Heart right ventricle (tissue), 16 donors: Measurements from ENCODE around the gene GP9. TPM values are rescaled to one million over a fixed set of nuclear protein-coding genes. Genes with fewer than 3 reads are reported as not detected.
A peak's percentile ranks its signal among the peaks of the same experiment; 100 is the strongest.

Experiments
- ATAC-seq, 8 donors: fragments of 200-7000 bp; cut with Tn5 transposase; one replicate each; pipeline ENCODE4 v1.9.1; 2020; ENCODE audit warnings: mild to moderate bottlenecking in 8 of 8, moderate library complexity in 8 of 8, moderate number of reproducible peaks in 1 of 8
- DNase-seq, 2 donors: peaks; one replicate each; pipeline ENCODE4 v3.0.0-alpha.2; 2020
- H3K27ac ChIP-seq, 10 donors: fragments of 200-600 bp; sonication (generic) in 2 of 10; one replicate each; pipeline versions ENCODE4 v1.5.0 to v1.8.0; 2020 to 2022; ENCODE audit warnings: mild to moderate bottlenecking in 3 of 10
- H3K27me3 ChIP-seq, 7 donors: fragments of 200-600 bp; one replicate each; pipeline ENCODE4 v1.8.0; 2021 to 2022; ENCODE audit warnings: mild to moderate bottlenecking in 2 of 7
- H3K36me3 ChIP-seq, 9 donors: fragments of 200-600 bp; sonication (generic) in 1 of 9; one replicate each; pipeline versions ENCODE4 v1.5.0 to v1.8.0; 2020 to 2022; ENCODE audit warnings: mild to moderate bottlenecking in 2 of 9
- H3K4me1 ChIP-seq, 9 donors: fragments of 200-600 bp; sonication (generic) in 1 of 9; one replicate each; pipeline versions ENCODE4 v1.5.0 to v1.8.0; 2020 to 2022; ENCODE audit warnings: mild to moderate bottlenecking in 4 of 9
- H3K4me3 ChIP-seq, 10 donors: fragments of 200-600 bp; sonication (generic) in 2 of 10; one replicate each; pipeline versions ENCODE4 v1.5.0 to v1.8.0; 2020 to 2022; ENCODE audit warnings: mild to moderate bottlenecking in 7 of 10, moderate library complexity in 2 of 10
- H3K9me3 ChIP-seq, 11 donors: fragments of 200-600 bp in 10 of 11; sonication (generic) in 2 of 11; one replicate each; pipeline versions ENCODE4 v1.5.0 to v1.8.0; 2013 to 2022; ENCODE audit warnings: mild to moderate bottlenecking in 2 of 11, control low read depth in 1 of 11, moderate library complexity in 1 of 11
- WGBS, 2 donors: extraction: QIAGEN DNeasy Blood & Tissue Kit; methylation state at CpG; one replicate each; pipeline ENCODE4 v1.1.7; 2013; ENCODE audit warnings: inconsistent platforms in 1 of 2; 5-methylcytosine and 5-hydroxymethylcytosine counted together
- intact Hi-C, 10 donors: fragments of 100-400 bp; cut with DNase I; formaldehyde crosslinking; loops; one replicate each; pipeline versions ENCODE4 v1.11.1 to v1.14.2; 2022
- polyA plus RNA-seq, 2 donors: library from polyadenylated mRNA; stranded (reverse); fragments of 200-250 nt; gene quantifications; one replicate each; pipeline ENCODE4 v1.2.3, GENCODE V29; 2013
- total RNA-seq, 10 donors: library from RNA; stranded (reverse); fragmentation: NEBNext Ultra II Directional in 3 of 10; extraction: Animal tissue kit (Norgen Biotek cat#: 25700) in 3 of 10; gene quantifications; one replicate each; pipeline versions ENCODE4 v1.2.1 to v1.2.4, GENCODE V29; 2021 to 2023
- TF ChIP-seq, protein P1 (sequence below), 9 donors: fragments of 200-600 bp; sonication (generic) in 2 of 9; IDR thresholded peaks; one replicate each; pipeline versions ENCODE4 v1.5.0 to v1.8.0; 2021 to 2022; ENCODE audit warnings: antibody characterized with exemption in 9 of 9, mild to moderate bottlenecking in 5 of 9, moderate library complexity in 1 of 9
- donor health status: Arrhythmogenic right ventricular cardiomyopathy.
- donor health status: ischemic (EF 13 %, LVEDD 7.1; RV severe dilation, severe dysfunction).
- donor health status: healthy with polysubstance abuse.
- donor health status: DM: no; HTN: yes; CAD: no.
- donor health status: DM: no; HTN: no; CAD: no.
- donor health status: ischemic (EF 25% LVEDD 6.9; RV normal size, moderate dysfunction).
- donor health status: ischemic (EF 25% LVEDD 5.7; RV mildly dilated, moderate dysfunction).
- donor health status: healthy.
- donor health status: DM: yes; HTN: yes; CAD: no.
- donor health status: Ischemic cardiomyopathy.
- donor health status: ischemic (EF 35%, LVEDD 5.7; RV mildly dilated, moderate dysfunction).
- donor health status: nonischemic (EF 11% LVEDD 7.7; RV severe dilation, severe dysfunction).
- donor health status: DM: yes; HTN: yes; CAD: no.
- donor health status: PGD.
- donor health status: ischemic (EF 29% LVEDD 5.4; RV normal size, mild dysfunction).
- donor health status: nonischemic (EF 23%, LVEDD 6.1; RV moderate dilation, normal function).

The GP9 gene
- total and polyA plus RNA-seq, 12 donors = 0.13 TPM; not detected in 11

DNA sequence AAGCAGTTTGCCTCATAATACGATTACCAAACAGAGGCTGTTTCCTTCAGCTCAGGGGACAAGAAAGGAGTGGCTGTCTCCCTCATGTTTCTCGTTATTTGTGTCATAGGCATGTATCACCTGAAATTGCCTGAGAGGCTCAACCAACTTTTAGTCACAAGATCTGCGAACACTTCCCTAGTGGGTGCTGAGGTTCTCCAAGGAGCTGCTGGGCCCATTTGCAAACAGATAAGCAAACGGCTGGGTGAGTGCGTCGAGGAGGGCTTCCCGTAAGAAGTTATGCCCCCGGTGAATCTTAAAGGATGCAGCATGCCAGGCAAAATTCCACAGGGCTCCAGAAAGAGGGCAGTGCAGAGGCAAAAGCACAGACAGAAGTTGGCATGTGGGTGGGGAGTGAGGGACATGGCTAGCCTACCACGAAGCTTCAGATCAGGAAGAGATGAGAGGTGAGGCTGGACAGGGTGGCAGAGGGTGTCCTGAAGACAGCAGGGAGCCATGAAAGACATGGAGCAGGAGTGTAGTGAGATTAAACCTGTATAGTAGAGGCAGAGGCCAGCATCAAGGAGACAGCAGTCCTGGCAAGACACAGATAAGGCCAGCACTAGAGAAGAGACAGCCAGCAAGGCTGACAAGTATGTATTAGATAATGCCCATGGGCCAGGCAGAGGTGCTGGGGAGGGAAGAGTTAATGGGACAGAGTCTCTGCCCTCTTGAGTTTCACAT lies 4.0 kb upstream of the GP9 start:
- WGBS, 2 donors = 68 to 71% methylated on average over 9 of the region's 9 CpGs
- TF ChIP-seq, protein P1, sequence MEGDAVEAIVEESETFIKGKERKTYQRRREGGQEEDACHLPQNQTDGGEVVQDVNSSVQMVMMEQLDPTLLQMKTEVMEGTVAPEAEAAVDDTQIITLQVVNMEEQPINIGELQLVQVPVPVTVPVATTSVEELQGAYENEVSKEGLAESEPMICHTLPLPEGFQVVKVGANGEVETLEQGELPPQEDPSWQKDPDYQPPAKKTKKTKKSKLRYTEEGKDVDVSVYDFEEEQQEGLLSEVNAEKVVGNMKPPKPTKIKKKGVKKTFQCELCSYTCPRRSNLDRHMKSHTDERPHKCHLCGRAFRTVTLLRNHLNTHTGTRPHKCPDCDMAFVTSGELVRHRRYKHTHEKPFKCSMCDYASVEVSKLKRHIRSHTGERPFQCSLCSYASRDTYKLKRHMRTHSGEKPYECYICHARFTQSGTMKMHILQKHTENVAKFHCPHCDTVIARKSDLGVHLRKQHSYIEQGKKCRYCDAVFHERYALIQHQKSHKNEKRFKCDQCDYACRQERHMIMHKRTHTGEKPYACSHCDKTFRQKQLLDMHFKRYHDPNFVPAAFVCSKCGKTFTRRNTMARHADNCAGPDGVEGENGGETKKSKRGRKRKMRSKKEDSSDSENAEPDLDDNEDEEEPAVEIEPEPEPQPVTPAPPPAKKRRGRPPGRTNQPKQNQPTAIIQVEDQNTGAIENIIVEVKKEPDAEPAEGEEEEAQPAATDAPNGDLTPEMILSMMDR (IDR thresholded peaks at IDR 0.05) = no peak
- Histone ChIP-seq H3K9me3 (no peaks in the 10 kb centered on the region), H3K4me1 (peaks cover 10 to 47% (median 18%) of the 10 kb centered on the region in 9 donors), H3K27ac (no peak overlapping the region), H3K4me3 (no peak overlapping the region), H3K27me3 (no peaks in the 10 kb centered on the region), H3K36me3 (no peaks in the 10 kb centered on the region)
- DNase-seq = no peak
- intact Hi-C loops = loop anchor here in 2 of 10 donors (10.0 kb wide), 2 partner anchors 58 to 188 kb away; partner anchors contain the start of gene COPG1 (in 1 of the 2)
- no peak for ATAC-seq

DNA sequence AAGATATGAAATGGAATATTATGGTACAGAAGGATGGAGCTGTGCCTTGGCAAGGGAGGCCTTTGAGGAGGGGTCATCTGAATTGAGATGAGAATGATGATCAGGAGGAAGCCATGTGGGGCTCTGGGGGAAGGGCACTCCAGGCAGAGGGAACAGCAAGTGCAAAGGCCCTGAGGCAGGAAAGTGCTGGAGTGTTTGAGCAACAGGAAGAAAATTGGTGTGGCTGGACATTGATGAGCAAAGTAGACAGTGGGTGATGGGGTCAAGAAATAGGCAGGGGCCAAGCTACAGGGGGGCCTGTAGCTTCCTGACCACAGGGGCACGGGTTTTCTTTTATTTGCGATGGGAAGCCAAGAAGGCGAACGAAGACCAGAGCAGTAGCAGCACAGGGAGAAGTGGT lies 3.3 kb upstream of the GP9 start:
- no peaks in the 10 kb centered on the region for H3K36me3 ChIP-seq
- intact Hi-C loops = loop anchor here in 2 of 10 donors (10.0 kb wide), 2 partner anchors 58 to 188 kb away; partner anchors contain the start of gene COPG1 (in 1 of the 2)
- TF ChIP-seq, protein P1 (IDR thresholded peaks at IDR 0.05) = no peak
- 87 to 93% methylated on average over 4 of the region's 4 CpGs for WGBS, 2 donors
- H3K4me1 ChIP-seq = peaks cover 7 to 41% (median 16%) of the 10 kb centered on the region in 9 donors
- H3K9me3 ChIP-seq = no peaks in the 10 kb centered on the region
- H3K4me3 ChIP-seq = no peak overlapping the region
- no peak overlapping the region for H3K27ac ChIP-seq
- ATAC-seq = no peak
- no peak for DNase-seq
- no peaks in the 10 kb centered on the region for H3K27me3 ChIP-seq

DNA sequence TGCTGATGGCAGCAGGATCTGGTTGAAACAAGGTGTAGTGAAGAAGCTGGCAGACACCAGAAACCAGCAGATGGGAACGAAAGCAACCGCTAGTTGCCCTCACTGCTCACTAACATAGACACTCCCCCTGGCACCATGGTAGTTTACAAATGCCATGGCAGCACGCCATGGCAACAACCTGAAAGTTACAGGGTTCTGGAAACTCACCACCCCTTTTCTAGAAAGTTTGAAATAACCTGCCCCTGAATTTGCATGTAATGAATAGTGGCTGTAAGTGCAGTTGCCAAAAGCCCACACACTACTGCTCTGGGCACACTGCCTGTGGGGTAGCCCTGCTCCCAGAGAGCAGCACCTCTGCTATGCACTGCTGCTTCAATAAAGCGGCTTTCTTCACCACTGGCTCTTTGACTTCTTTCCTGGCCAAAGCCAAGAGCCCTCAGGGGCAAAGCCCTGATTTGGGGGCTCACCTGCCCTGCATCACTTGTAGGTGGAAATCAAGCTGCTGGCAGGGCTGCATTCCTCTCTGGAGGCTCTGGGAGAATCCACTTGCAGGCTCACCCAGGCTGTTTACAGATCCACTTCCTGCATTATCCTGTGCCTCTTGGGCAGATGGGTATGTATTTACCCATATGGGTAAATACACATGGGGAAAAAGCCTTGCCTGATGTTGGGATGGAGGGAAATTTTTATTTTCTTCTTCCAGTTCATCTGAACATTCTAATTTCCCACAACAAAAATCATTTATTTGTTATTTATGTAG lies 2.0 kb upstream of the GP9 start:
- WGBS, 2 donors = 65 to 73% methylated on average over 4 of the region's 4 CpGs
- DNase-seq (no peak), ATAC-seq (peak in 1 of 8 donors; percentile 28)
- H3K4me3 ChIP-seq = no peak overlapping the region
- no peak overlapping the region for H3K27ac ChIP-seq
- H3K4me1 ChIP-seq = peaks cover 0 to 30% (median 5%) of the 10 kb centered on the region in 9 donors
- H3K36me3 ChIP-seq = no peaks in the 10 kb centered on the region
- TF ChIP-seq, protein P1 (IDR thresholded peaks at IDR 0.05) = peak in 1 of 9 donors; percentile 5
- intact Hi-C loops = loop anchor here in 2 of 10 donors (10.0 kb wide), 2 partner anchors 56 to 186 kb away; partner anchors contain the start of gene COPG1 (in 1 of the 2)
- no peaks in the 10 kb centered on the region for H3K9me3 ChIP-seq
- no peaks in the 10 kb centered on the region for H3K27me3 ChIP-seq

DNA sequence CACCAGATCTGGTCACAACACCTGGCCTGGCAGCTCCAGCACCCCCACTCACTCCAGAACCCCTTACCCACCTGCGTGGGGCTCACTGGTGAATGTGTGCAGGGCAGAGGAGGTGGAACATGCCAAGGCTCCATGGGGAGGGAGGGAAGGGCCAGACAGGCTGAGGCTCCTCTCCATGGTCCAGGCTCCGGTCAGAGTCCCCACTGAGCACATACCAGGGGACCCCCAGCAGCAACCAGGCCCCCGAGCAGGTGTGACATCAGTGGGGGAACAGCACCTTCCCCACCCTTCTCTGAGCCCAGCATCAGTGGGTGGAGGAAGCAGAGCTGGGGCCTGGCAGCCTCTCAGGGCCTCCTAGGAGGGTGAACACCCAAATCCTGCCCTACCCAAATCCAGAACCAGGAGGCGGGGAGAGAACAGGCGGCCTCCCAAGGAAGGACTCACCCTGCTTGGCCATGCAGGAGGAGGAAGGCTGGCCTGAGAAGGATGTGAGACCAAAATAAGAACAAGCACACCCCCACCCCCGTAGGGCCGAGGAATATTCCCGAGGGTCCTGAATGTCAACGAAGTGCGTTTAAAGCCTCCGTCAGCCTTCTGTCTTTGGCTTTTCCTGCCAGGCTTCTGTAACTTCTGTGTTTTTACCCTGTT lies 1.1 kb upstream of the GP9 start:
- TF ChIP-seq, protein P1 (IDR thresholded peaks at IDR 0.05) = no peak
- WGBS, 2 donors = 70 to 75% methylated on average over 11 of the region's 11 CpGs
- ATAC-seq (peak in 6 of 8 donors; percentile 9 to 65 (median 38)), DNase-seq (peak in 1 of 2 donors; percentile 27)
- intact Hi-C loops = loop anchor here in 2 of 10 donors (10.0 kb wide), 2 partner anchors 55 to 185 kb away; partner anchors contain the start of gene COPG1 (in 1 of the 2)
- Histone ChIP-seq H3K4me3 (no peak overlapping the region), H3K27me3 (no peaks in the 10 kb centered on the region), H3K4me1 (peaks cover 0 to 26% (median 3%) of the 10 kb centered on the region in 9 donors), H3K27ac (peak overlapping the region in 2 of 10 donors; percentile 19 to 21), H3K9me3 (no peaks in the 10 kb centered on the region), H3K36me3 (no peaks in the 10 kb centered on the region)
